ENCODE data around the gene CIROP.

CIROP gene

GRCh38 chr14:23056145-23056955 is 48.4 kb downstream of the CIROP start:
- peaks cover 13% of the 10 kb centered on the region for H3K36me3 ChIP-seq (ENCODE audit: control insufficient read depth, insufficient read depth, low read length)
- peak; percentile 90 for TF ChIP-seq CTCF (IDR thresholded peaks at IDR 0.05; ENCODE audit: insufficient read depth, low read length, poor library complexity, severe bottlenecking)
- DNase-seq (ENCODE audit: extremely low read depth, insufficient read length): peak; percentile 67
- no peaks in the 10 kb centered on the region for H3K27me3 ChIP-seq (replicated peaks; ENCODE audit: control insufficient read depth, insufficient read depth, low read length)
- no peak overlapping the region for H3K4me3 ChIP-seq (replicated peaks; ENCODE audit: low read depth, low read length)

- TF ChIP-seq CTCF (IDR thresholded peaks at IDR 0.05; ENCODE audit: insufficient read depth, low read length, poor library complexity, severe bottlenecking): no peak
- no peaks in the 10 kb centered on the region for H3K27me3 ChIP-seq (replicated peaks; ENCODE audit: control insufficient read depth, insufficient read depth, low read length)
- DNase-seq (ENCODE audit: extremely low read depth, insufficient read length): no peak
- H3K4me3 ChIP-seq (replicated peaks; ENCODE audit: low read depth, low read length): no peak overlapping the region
- peaks cover 9% of the 10 kb centered on the region for H3K36me3 ChIP-seq (ENCODE audit: control insufficient read depth, insufficient read depth, low read length)
These were observed 49.1 kb downstream of the CIROP start for GRCh38 chr14:23055621-23056144.

- peaks cover 9% of the 10 kb centered on the region for H3K36me3 ChIP-seq (ENCODE audit: control insufficient read depth, insufficient read depth, low read length)
- no peak for TF ChIP-seq CTCF (IDR thresholded peaks at IDR 0.05; ENCODE audit: insufficient read depth, low read length, poor library complexity, severe bottlenecking)
- H3K4me3 ChIP-seq (replicated peaks; ENCODE audit: low read depth, low read length): no peak overlapping the region
- H3K27me3 ChIP-seq (replicated peaks; ENCODE audit: control insufficient read depth, insufficient read depth, low read length): no peaks in the 10 kb centered on the region
- DNase-seq (ENCODE audit: extremely low read depth, insufficient read length): no peak
These were observed 49.6 kb downstream of the CIROP start for GRCh38 chr14:23055147-23055550.

GRCh38 chr14:23054000-23054811 is 50.6 kb downstream of the CIROP start:
- no peak for DNase-seq (ENCODE audit: extremely low read depth, insufficient read length)
- Histone ChIP-seq H3K4me3 (replicated peaks; ENCODE audit: low read depth, low read length) (no peak overlapping the region), H3K36me3 (ENCODE audit: control insufficient read depth, insufficient read depth, low read length) (peaks cover 9% of the 10 kb centered on the region), H3K27me3 (replicated peaks; ENCODE audit: control insufficient read depth, insufficient read depth, low read length) (no peaks in the 10 kb centered on the region)
- TF ChIP-seq CTCF (IDR thresholded peaks at IDR 0.05; ENCODE audit: insufficient read depth, low read length, poor library complexity, severe bottlenecking): peak; percentile 57

- no peak for DNase-seq (ENCODE audit: extremely low read depth, insufficient read length)
- Histone ChIP-seq H3K4me3 (replicated peaks; ENCODE audit: low read depth, low read length) (no peak overlapping the region), H3K27me3 (replicated peaks; ENCODE audit: control insufficient read depth, insufficient read depth, low read length) (no peaks in the 10 kb centered on the region), H3K36me3 (ENCODE audit: control insufficient read depth, insufficient read depth, low read length) (peaks cover 2% of the 10 kb centered on the region)
- no peak for TF ChIP-seq CTCF (IDR thresholded peaks at IDR 0.05; ENCODE audit: insufficient read depth, low read length, poor library complexity, severe bottlenecking)
These were observed 51.4 kb downstream of the CIROP start for GRCh38 chr14:23053426-23053825.

Data from GM06990 (cell line).